ENCODE results near the gene HOXC11. TPM values are rescaled to one million over a fixed set of nuclear protein-coding genes. Genes with fewer than 3 reads are reported as not detected.

Gene HOXC11
- total RNA-seq, 4 donors from 2014 or later = not detected

- H3K27ac ChIP-seq = no peak overlapping the region
- DNase-seq = no peak
- TF ChIP-seq POLR2A (IDR thresholded peaks at IDR 0.05) (no peak), CTCF (IDR thresholded peaks at IDR 0.05) (no peak)
- H3K9me3 ChIP-seq = no peaks in the 10 kb centered on the region
- H3K4me1 ChIP-seq = peaks cover 20 to 40% (median 28%) of the 10 kb centered on the region in 3 donors
- H3K4me3 ChIP-seq = no peak overlapping the region
- H3K36me3 ChIP-seq = no peaks in the 10 kb centered on the region
- 38 to 39% methylated on average over 4 of the region's 4 CpGs for WGBS, 2 donors
- peaks cover 31 to 100% (median 87%) of the 10 kb centered on the region in 4 donors for H3K27me3 ChIP-seq
- intact Hi-C loops (cut with DNase I) = no loop called here
Observed at GRCh38 chr12:53970451-53970850, 2.5 kb upstream of the HOXC11 start.

GRCh38 chr12:53971129-53971528 is 1.8 kb upstream of the HOXC11 start:
- intact Hi-C loops (cut with DNase I) = no loop called here
- WGBS, 2 donors = 78 to 83% methylated on average over 3 of the region's 3 CpGs
- H3K4me3 ChIP-seq = no peak overlapping the region

GRCh38 chr12:53971686-53972085 is 1.2 kb upstream of the HOXC11 start:
- Histone ChIP-seq H3K4me1 (peaks cover 20 to 30% (median 21%) of the 10 kb centered on the region in 3 donors), H3K4me3 (no peak overlapping the region), H3K9me3 (no peaks in the 10 kb centered on the region), H3K27ac (no peak overlapping the region), H3K36me3 (no peaks in the 10 kb centered on the region), H3K27me3 (peaks cover 24 to 100% (median 87%) of the 10 kb centered on the region in 4 donors)
- DNase-seq = no peak
- WGBS, 2 donors = 42 to 80% methylated on average over 2 of the region's 2 CpGs
- no peak for TF ChIP-seq POLR2A (IDR thresholded peaks at IDR 0.05)
- no peak for TF ChIP-seq CTCF (IDR thresholded peaks at IDR 0.05)
- intact Hi-C loops (cut with DNase I) = no loop called here

More at GRCh38 chr12:53971129-53971528, 1.8 kb upstream of the HOXC11 start:
- no peaks in the 10 kb centered on the region for H3K36me3 ChIP-seq
- H3K9me3 ChIP-seq = no peaks in the 10 kb centered on the region
- no peak for TF ChIP-seq POLR2A (IDR thresholded peaks at IDR 0.05)
- no peak for TF ChIP-seq CTCF (IDR thresholded peaks at IDR 0.05)
- no peak overlapping the region for H3K27ac ChIP-seq
- H3K4me1 ChIP-seq = peaks cover 20 to 35% (median 25%) of the 10 kb centered on the region in 3 donors
- H3K27me3 ChIP-seq = peaks cover 25 to 100% (median 87%) of the 10 kb centered on the region in 4 donors
- DNase-seq = no peak

GRCh38 chr12:53972152-53972702 is 699 bp upstream of the HOXC11 start:
- no peaks in the 10 kb centered on the region for H3K9me3 ChIP-seq
- intact Hi-C loops (cut with DNase I) = no loop called here
- H3K36me3 ChIP-seq = no peaks in the 10 kb centered on the region
- peaks cover 20 to 28% (median 20%) of the 10 kb centered on the region in 3 donors for H3K4me1 ChIP-seq
- no peak for TF ChIP-seq CTCF (IDR thresholded peaks at IDR 0.05)
- no peak for TF ChIP-seq POLR2A (IDR thresholded peaks at IDR 0.05)
- no peak overlapping the region for H3K4me3 ChIP-seq
- no peak overlapping the region for H3K27ac ChIP-seq
- WGBS, 2 donors = 32 to 34% methylated on average over 8 of the region's 9 CpGs
- DNase-seq = no peak
- H3K27me3 ChIP-seq = peaks cover 29 to 100% (median 86%) of the 10 kb centered on the region in 4 donors

- peaks cover 31 to 100% (median 87%) of the 10 kb centered on the region in 4 donors for H3K27me3 ChIP-seq
- H3K4me1 ChIP-seq = peaks cover 20 to 34% (median 20%) of the 10 kb centered on the region in 3 donors
- no peak overlapping the region for H3K27ac ChIP-seq
- no peaks in the 10 kb centered on the region for H3K9me3 ChIP-seq
- no peak for DNase-seq
- WGBS, 2 donors = 7 to 24% methylated on average over 15 to 25 of the region's 71 CpGs
- H3K4me3 ChIP-seq = peak overlapping the region in 1 of 4 donors; percentile 56
- intact Hi-C loops (cut with DNase I) = no loop called here
- H3K36me3 ChIP-seq = no peaks in the 10 kb centered on the region
- no peak for TF ChIP-seq POLR2A (IDR thresholded peaks at IDR 0.05)
Observed at GRCh38 chr12:53973236-53974042, 513 bp downstream of the HOXC11 start.

All from esophagus squamous epithelium (tissue), 5 donors.